HG02852 (cell line): ENCODE measurements around the gene RAD23B.
"Not testable (repeated sequence)": the region's sequence is repeated elsewhere in the genome, so short reads cannot be mapped to it uniquely, and the experiment has no call there.

Experiments
- ATAC-seq: cut with Tn5 transposase; IDR thresholded peaks from one replicate; pipeline ENCODE4 v1.9.1; 2021; ENCODE audit warnings: mild to moderate bottlenecking, moderate library complexity; ENCODE audit not compliant: unreplicated experiment

The RAD23B gene

GRCh38 chr9:107282759-107283622 lies at the start of gene RAD23B:
RAD23B (plus strand) TSS chr9:107283279; CDS start chr9:107283630, 351 bp downstream.
- peak; percentile 85 for ATAC-seq

- ATAC-seq: no peak
Measured at GRCh38 chr9:107235765-107236442, 47.2 kb upstream of the RAD23B start.

- no peak for ATAC-seq
Measured at GRCh38 chr9:107237873-107238272, 45.2 kb upstream of the RAD23B start.

GRCh38 chr9:107239474-107239873 lies 43.6 kb upstream of the RAD23B start:
- ATAC-seq: no peak

GRCh38 chr9:107240260-107240659 lies 42.8 kb upstream of the RAD23B start:
- ATAC-seq: no peak

- ATAC-seq: no peak
Measured at GRCh38 chr9:107242073-107243030, 40.7 kb upstream of the RAD23B start.

GRCh38 chr9:107243742-107244141 lies 39.3 kb upstream of the RAD23B start:
- peak; percentile 71 for ATAC-seq

- ATAC-seq: no peak
Measured at GRCh38 chr9:107246259-107247254, 36.5 kb upstream of the RAD23B start.

GRCh38 chr9:107248714-107249113 lies 34.4 kb upstream of the RAD23B start:
- ATAC-seq: no peak

- ATAC-seq: no peak
Measured at GRCh38 chr9:107249131-107249533, 33.9 kb upstream of the RAD23B start.

- ATAC-seq: no peak
Measured at GRCh38 chr9:107249665-107250285, 33.3 kb upstream of the RAD23B start.

GRCh38 chr9:107251756-107252322 lies 31.2 kb upstream of the RAD23B start:
- no peak for ATAC-seq

GRCh38 chr9:107258919-107259318 lies 24.2 kb upstream of the RAD23B start:
- ATAC-seq: no peak

- not testable (repeated sequence) for ATAC-seq
Measured at GRCh38 chr9:107259751-107260313, 23.2 kb upstream of the RAD23B start.

GRCh38 chr9:107260437-107261081 lies 22.5 kb upstream of the RAD23B start:
- ATAC-seq: peak; percentile 99

- ATAC-seq: peak; percentile 17
Measured at GRCh38 chr9:107261106-107261505, 22.0 kb upstream of the RAD23B start.

- ATAC-seq: no peak
Measured at GRCh38 chr9:107263289-107263688, 19.8 kb upstream of the RAD23B start.
